HepG2 (cell line): ENCODE data around the gene LRRC8C. TPM values are rescaled to one million over a fixed set of nuclear protein-coding genes. Genes with fewer than 3 reads are reported as not detected.

Experiments
- ATAC-seq: fragments of 200-7000 bp; cut with Tn5 transposase; 3 replicates; pipeline ENCODE4 v1.9.1; 2020; ENCODE audit warnings: mild to moderate bottlenecking, moderate library complexity
- BruUV-seq: library from RNA; stranded (reverse); fragments of 400-500 nt; replicated peaks from 2 replicates; lab custom pipeline; 2021; lab: Mats Ljungman, UMichigan
- CTCF ChIA-PET: fragments of 300-600 bp; formaldehyde crosslinking; extraction: SDS; loops from one replicate; lab custom pipeline; 2021; ENCODE audit warnings: low total read pairs, inconsistent platforms, low intra/inter-chr PET ratio; lab: Yijun Ruan, JAX
- POLR2A ChIA-PET: fragments of 350-600 bp; sonication (Branson Sonifier 250); formaldehyde crosslinking; loops from one replicate; lab custom pipeline; 2020; ENCODE audit warnings: antibody characterized with exemption, inconsistent platforms; lab: Yijun Ruan, JAX
- DNase-seq: peaks from one replicate; pipeline ENCODE4 v3.0.0-alpha.2; 2015; ENCODE audit warnings: low spot score
- FAIRE-seq: peaks from 3 replicates; lab custom pipeline; 2011; peaks lifted over from hg19 to GRCh38; lab: Jason Lieb, UNC
- H2AFZ ChIP-seq: one replicate; pipeline ENCODE4 v1.6.1; 2011; ENCODE audit warnings: low read length, inconsistent platforms
- H3K27ac ChIP-seq: fragments of 300-600 bp; 3 replicates; pipeline ENCODE4 v1.8.0; 2011; ENCODE audit warnings: mixed run types, mild to moderate bottlenecking, mixed read lengths, low read length, inconsistent platforms; ENCODE audit not compliant: insufficient read depth; ENCODE audit errors: extremely low read length
- H3K27me3 ChIP-seq, 2 experiments: fragments of 200-600 bp in 1 of 2; 2 replicates in 1 of 2; 3 replicates in 1 of 2; pipeline versions ENCODE4 v1.6.0 to v1.8.0; 2011; ENCODE audit warnings: low read length in 2 of 2, mild to moderate bottlenecking in 2 of 2, moderate library complexity in 2 of 2, inconsistent platforms in 1 of 2; ENCODE audit not compliant: insufficient read depth in 2 of 2, control insufficient read depth in 1 of 2
- H3K36me3 ChIP-seq, 2 experiments: fragments of 200-600 bp in 1 of 2; replicated peaks in 1 of 2; 2 replicates in 1 of 2; 3 replicates in 1 of 2; pipeline versions ENCODE4 v1.5.1 to v1.8.0; 2011; ENCODE audit warnings: low read length in 2 of 2, inconsistent platforms in 1 of 2; ENCODE audit not compliant: insufficient read depth in 2 of 2, control insufficient read depth in 1 of 2
- H3K4me1 ChIP-seq: 2 replicates; pipeline ENCODE4 v1.5.1; 2012; ENCODE audit warnings: low read length, inconsistent platforms; ENCODE audit not compliant: insufficient read depth
- H3K4me2 ChIP-seq: 2 replicates; pipeline ENCODE4 v1.6.0; 2011; ENCODE audit warnings: low read depth, low read length, inconsistent platforms
- H3K4me3 ChIP-seq, 3 experiments: fragments of 200-600 bp in 1 of 3; sonication (generic), shearing (Covaris generic) in 1 of 3; replicated peaks in 1 of 3; 2 replicates each; pipeline ENCODE4 v1.5.1; 2011 to 2016; ENCODE audit warnings: low read length in 3 of 3, inconsistent platforms in 2 of 3, low read depth in 2 of 3, mild to moderate bottlenecking in 2 of 3, control low read depth in 1 of 3, mixed read lengths in 1 of 3; ENCODE audit not compliant: insufficient read depth in 1 of 3
- H3K79me2 ChIP-seq: one replicate; pipeline ENCODE4 v1.6.1; 2011; ENCODE audit warnings: low read length, inconsistent platforms; ENCODE audit not compliant: insufficient read depth
- H3K9ac ChIP-seq: 2 replicates; pipeline ENCODE4 v1.6.0; 2011; ENCODE audit warnings: mild to moderate bottlenecking, low read depth, low read length, inconsistent platforms; ENCODE audit not compliant: insufficient read depth
- H3K9me3 ChIP-seq: 2 replicates; pipeline ENCODE4 v1.5.1; 2012; ENCODE audit warnings: mild to moderate bottlenecking, low read length
- H4K20me1 ChIP-seq: 2 replicates; pipeline ENCODE4 v1.6.0; 2011; ENCODE audit warnings: inconsistent platforms, mild to moderate bottlenecking, low read length, moderate library complexity; ENCODE audit not compliant: insufficient read depth
- ATF1 ChIP-seq: IDR thresholded peaks from 2 replicates; pipeline ENCODE4 v1.6.1; 2016; ENCODE audit warnings: mild to moderate bottlenecking, control low read depth
- DRAP1 ChIP-seq: IDR thresholded peaks from 2 replicates; pipeline ENCODE4 v1.6.1; 2016; ENCODE audit warnings: missing genetic modification reagents, missing compliant biosample characterization
- FOXC1 ChIP-seq: sonication (generic); formaldehyde crosslinking; IDR thresholded peaks from 2 replicates; pipeline ENCODE4 v1.8.0; 2022; ENCODE audit warnings: mild to moderate bottlenecking, missing genetic modification reagents, borderline replicate concordance
- GFI1 ChIP-seq: sonication (generic); formaldehyde crosslinking; IDR thresholded peaks from 2 replicates; pipeline ENCODE4 v1.5.0; 2020; ENCODE audit warnings: missing genetic modification reagents, mild to moderate bottlenecking, borderline replicate concordance
- GLI4 ChIP-seq: sonication (generic); formaldehyde crosslinking; IDR thresholded peaks from 2 replicates; pipeline ENCODE4 v1.5.1; 2020; ENCODE audit warnings: missing genetic modification reagents, mild to moderate bottlenecking, moderate library complexity, borderline replicate concordance
- HNF1A ChIP-seq, 2 experiments: sonication (generic) in 1 of 2; formaldehyde crosslinking in 1 of 2; IDR thresholded peaks; 2 replicates each; pipeline versions ENCODE4 v1.4.0 to v1.6.1; 2016 to 2020; ENCODE audit warnings: borderline replicate concordance in 1 of 2, low read depth in 1 of 2, mild to moderate bottlenecking in 1 of 2, missing genetic modification reagents in 1 of 2
- MED1 ChIP-seq: sonication (generic); formaldehyde crosslinking; IDR thresholded peaks from 2 replicates; pipeline ENCODE4 v1.4.0; 2020; ENCODE audit warnings: missing genetic modification reagents
- NCOA2 ChIP-seq: sonication (generic); formaldehyde crosslinking; IDR thresholded peaks from 2 replicates; pipeline ENCODE4 v1.8.0; 2022; ENCODE audit warnings: inconsistent platforms
- ZFY ChIP-seq: sonication (generic); formaldehyde crosslinking; IDR thresholded peaks from 2 replicates; pipeline ENCODE4 v1.4.0; 2020; ENCODE audit warnings: missing genetic modification reagents
- ZNF274 ChIP-seq: sonication (generic); formaldehyde crosslinking; IDR thresholded peaks from 2 replicates; pipeline ENCODE4 v1.5.1; 2020; ENCODE audit warnings: mild to moderate bottlenecking, missing genetic modification reagents
- ZNF317 ChIP-seq: sonication (generic); formaldehyde crosslinking; IDR thresholded peaks from 2 replicates; pipeline ENCODE4 v1.5.0; 2020; ENCODE audit warnings: mild to moderate bottlenecking, missing genetic modification reagents
- WGBS: methylation state at CpG from one replicate; pipeline ENCODE4 v1.1.6; 2017; ENCODE audit warnings: low lambda C conversion rate; 5-methylcytosine and 5-hydroxymethylcytosine counted together
- in situ Hi-C: cut with HindIII; loops from 2 replicates; pipeline ENCODE4 v1.10.0; 2017; ENCODE audit warnings: low pct_unique_long_range_greater_than_20kb; ENCODE audit not compliant: extremely low pct_ligation_motif_present
- intact Hi-C: fragments of 100-400 bp; cut with micrococcal nuclease; formaldehyde crosslinking; loops from one replicate; pipeline ENCODE4 v1.10.0; 2022; ENCODE audit not compliant: unreplicated experiment
- polyA plus RNA-seq, 8 experiments: library from polyadenylated mRNA; depleted of rRNA in 3 of 8; stranded (reverse) in 7 of 8; unstranded in 1 of 8; fragments of >200 nt; fragmentation: Illumina TruSeq in 4 of 8; extraction: Trizol in 4 of 8; gene quantifications; 2 replicates each; pipeline versions ENCODE4 v1.2.1 to v1.2.3, GENCODE V29; 2011 to 2016; ENCODE audit warnings: low read depth in 4 of 8, missing spikeins in 1 of 8, mixed read lengths in 1 of 8; ENCODE audit not compliant: insufficient read depth in 1 of 8
- total RNA-seq, 5 experiments: library from RNA; depleted of rRNA; stranded (reverse); fragments of >200 nt; fragmentation: Illumina TruSeq; extraction: Trizol; gene quantifications; 2 replicates each; pipeline ENCODE4 v1.2.3, GENCODE V29; 2016; ENCODE audit warnings: low read depth in 1 of 5
- TF ChIP-seq, protein P1 (sequence below): sonication (generic); formaldehyde crosslinking; IDR thresholded peaks from 2 replicates; pipeline ENCODE4 v1.5.0; 2020; ENCODE audit warnings: mild to moderate bottlenecking, missing genetic modification reagents, borderline replicate concordance

LRRC8C gene
- total and polyA plus RNA-seq, 2 of the 13 experiments (the other 11 are each of a cell fraction or from before 2014, with no cell fraction given): 0.22 to 0.32 TPM

- no peak for FAIRE-seq
- CTCF ChIA-PET: no interaction called here
- TF ChIP-seq, protein P1, sequence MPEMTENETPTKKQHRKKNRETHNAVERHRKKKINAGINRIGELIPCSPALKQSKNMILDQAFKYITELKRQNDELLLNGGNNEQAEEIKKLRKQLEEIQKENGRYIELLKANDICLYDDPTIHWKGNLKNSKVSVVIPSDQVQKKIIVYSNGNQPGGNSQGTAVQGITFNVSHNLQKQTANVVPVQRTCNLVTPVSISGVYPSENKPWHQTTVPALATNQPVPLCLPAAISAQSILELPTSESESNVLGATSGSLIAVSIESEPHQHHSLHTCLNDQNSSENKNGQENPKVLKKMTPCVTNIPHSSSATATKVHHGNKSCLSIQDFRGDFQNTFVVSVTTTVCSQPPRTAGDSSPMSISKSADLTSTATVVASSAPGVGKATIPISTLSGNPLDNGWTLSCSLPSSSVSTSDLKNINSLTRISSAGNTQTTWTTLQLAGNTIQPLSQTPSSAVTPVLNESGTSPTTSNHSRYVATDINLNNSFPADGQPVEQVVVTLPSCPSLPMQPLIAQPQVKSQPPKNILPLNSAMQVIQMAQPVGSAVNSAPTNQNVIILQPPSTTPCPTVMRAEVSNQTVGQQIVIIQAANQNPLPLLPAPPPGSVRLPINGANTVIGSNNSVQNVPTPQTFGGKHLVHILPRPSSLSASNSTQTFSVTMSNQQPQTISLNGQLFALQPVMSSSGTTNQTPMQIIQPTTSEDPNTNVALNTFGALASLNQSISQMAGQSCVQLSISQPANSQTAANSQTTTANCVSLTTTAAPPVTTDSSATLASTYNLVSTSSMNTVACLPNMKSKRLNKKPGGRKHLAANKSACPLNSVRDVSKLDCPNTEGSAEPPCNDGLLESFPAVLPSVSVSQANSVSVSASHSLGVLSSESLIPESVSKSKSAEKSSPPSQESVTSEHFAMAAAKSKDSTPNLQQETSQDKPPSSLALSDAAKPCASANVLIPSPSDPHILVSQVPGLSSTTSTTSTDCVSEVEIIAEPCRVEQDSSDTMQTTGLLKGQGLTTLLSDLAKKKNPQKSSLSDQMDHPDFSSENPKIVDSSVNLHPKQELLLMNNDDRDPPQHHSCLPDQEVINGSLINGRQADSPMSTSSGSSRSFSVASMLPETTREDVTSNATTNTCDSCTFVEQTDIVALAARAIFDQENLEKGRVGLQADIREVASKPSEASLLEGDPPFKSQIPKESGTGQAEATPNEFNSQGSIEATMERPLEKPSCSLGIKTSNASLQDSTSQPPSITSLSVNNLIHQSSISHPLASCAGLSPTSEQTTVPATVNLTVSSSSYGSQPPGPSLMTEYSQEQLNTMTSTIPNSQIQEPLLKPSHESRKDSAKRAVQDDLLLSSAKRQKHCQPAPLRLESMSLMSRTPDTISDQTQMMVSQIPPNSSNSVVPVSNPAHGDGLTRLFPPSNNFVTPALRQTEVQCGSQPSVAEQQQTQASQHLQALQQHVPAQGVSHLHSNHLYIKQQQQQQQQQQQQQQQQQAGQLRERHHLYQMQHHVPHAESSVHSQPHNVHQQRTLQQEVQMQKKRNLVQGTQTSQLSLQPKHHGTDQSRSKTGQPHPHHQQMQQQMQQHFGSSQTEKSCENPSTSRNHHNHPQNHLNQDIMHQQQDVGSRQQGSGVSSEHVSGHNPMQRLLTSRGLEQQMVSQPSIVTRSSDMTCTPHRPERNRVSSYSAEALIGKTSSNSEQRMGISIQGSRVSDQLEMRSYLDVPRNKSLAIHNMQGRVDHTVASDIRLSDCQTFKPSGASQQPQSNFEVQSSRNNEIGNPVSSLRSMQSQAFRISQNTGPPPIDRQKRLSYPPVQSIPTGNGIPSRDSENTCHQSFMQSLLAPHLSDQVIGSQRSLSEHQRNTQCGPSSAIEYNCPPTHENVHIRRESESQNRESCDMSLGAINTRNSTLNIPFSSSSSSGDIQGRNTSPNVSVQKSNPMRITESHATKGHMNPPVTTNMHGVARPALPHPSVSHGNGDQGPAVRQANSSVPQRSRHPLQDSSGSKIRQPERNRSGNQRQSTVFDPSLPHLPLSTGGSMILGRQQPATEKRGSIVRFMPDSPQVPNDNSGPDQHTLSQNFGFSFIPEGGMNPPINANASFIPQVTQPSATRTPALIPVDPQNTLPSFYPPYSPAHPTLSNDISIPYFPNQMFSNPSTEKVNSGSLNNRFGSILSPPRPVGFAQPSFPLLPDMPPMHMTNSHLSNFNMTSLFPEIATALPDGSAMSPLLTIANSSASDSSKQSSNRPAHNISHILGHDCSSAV (CRISPR knock-in tag): no peak
- TF ChIP-seq NCOA2 (CRISPR knock-in tag) (no peak), ZNF274 (CRISPR knock-in tag) (no peak), DRAP1 (CRISPR knock-in tag) (no peak), GFI1 (CRISPR knock-in tag) (no peak), FOXC1 (CRISPR knock-in tag) (no peak), GLI4 (CRISPR knock-in tag) (no peak), ZNF317 (CRISPR knock-in tag) (no peak), ATF1 (CRISPR knock-in tag) (no peak), ZFY (CRISPR knock-in tag) (no peak), HNF1A (IDR thresholded peaks at IDR 0.05; ENCODE audit: low read depth) (no peak), HNF1A (CRISPR knock-in tag; IDR thresholded peaks at IDR 0.05; ENCODE audit: borderline replicate concordance) (no peak), MED1 (CRISPR knock-in tag) (no peak)
Measured at GRCh38 chr1:89701746-89702241, 68.9 kb downstream of the LRRC8C start.

More at GRCh38 chr1:89701746-89702241, 68.9 kb downstream of the LRRC8C start:
- ATAC-seq (no peak), DNase-seq (no peak)
- H2AFZ ChIP-seq: no peak overlapping the region
- 57% methylated on average over 4 of the region's 4 CpGs for WGBS
- no peaks in the 10 kb centered on the region for H4K20me1 ChIP-seq
- no TSS peak for BruUV-seq
- H3K36me3 ChIP-seq: no peaks in the 10 kb centered on the region
- in situ Hi-C loops: no loop called here
- no peak overlapping the region for H3K27ac ChIP-seq
- H3K4me2 ChIP-seq: no peak overlapping the region
- H3K27me3 ChIP-seq: no peaks in the 10 kb centered on the region
- no peaks in the 10 kb centered on the region for H3K79me2 ChIP-seq
- POLR2A ChIA-PET: no interaction called here
- no peaks in the 10 kb centered on the region for H3K4me1 ChIP-seq
- H3K9me3 ChIP-seq: no peaks in the 10 kb centered on the region
- intact Hi-C loops: no loop called here
- no peak overlapping the region for H3K9ac ChIP-seq
- no peak overlapping the region for H3K4me3 ChIP-seq
